Activated B cell treated with CpG ODN at 0.5 μM for 24 hours (primary cell): ENCODE data around the gene DNAJA3. TPM values are rescaled to one million over a fixed set of nuclear protein-coding genes. Genes with fewer than 3 reads are reported as not detected.

Experiments used
- ATAC-seq: fragments of 200-7000 bp; cut with Tn5 transposase; one replicate; pipeline ENCODE4 v1.10.0; 2021; ENCODE audit warnings: low read depth, mild to moderate bottlenecking, moderate library complexity
- CTCF ChIA-PET: fragments of 350-600 bp; sonication (Branson Sonifier 250); formaldehyde crosslinking; loops from one replicate; lab custom pipeline; 2021; ENCODE audit warnings: antibody characterized with exemption; lab: Charles Lee
- POLR2A ChIA-PET: fragments of 350-600 bp; sonication (Branson Sonifier 250); formaldehyde crosslinking; loops from one replicate; lab custom pipeline; 2021; ENCODE audit warnings: antibody characterized with exemption; lab: Charles Lee
- DNase-seq: peaks from one replicate; pipeline ENCODE4 v3.0.0; 2022
- H3K27ac Mint-ChIP-seq: one replicate; pipeline ENCODE4 v1.8.0; 2020; ENCODE audit warnings: mixed read lengths
- H3K27me3 Mint-ChIP-seq: one replicate; pipeline ENCODE4 v1.8.0; 2021; ENCODE audit warnings: mixed read lengths
- H3K36me3 Mint-ChIP-seq: one replicate; pipeline ENCODE4 v1.8.0; 2021; ENCODE audit warnings: low read depth, mixed read lengths
- H3K4me1 Mint-ChIP-seq: one replicate; pipeline ENCODE4 v1.8.0; 2021; ENCODE audit warnings: mixed read lengths
- H3K4me3 Mint-ChIP-seq: one replicate; pipeline ENCODE4 v1.8.0; 2020; ENCODE audit warnings: mild to moderate bottlenecking, mixed read lengths
- H3K9me3 Mint-ChIP-seq: one replicate; pipeline ENCODE4 v1.8.0; 2020; ENCODE audit warnings: mixed read lengths
- CTCF ChIP-seq: fragments of 200-600 bp; IDR thresholded peaks from one replicate; pipeline ENCODE4 v1.8.0; 2022; ENCODE audit warnings: antibody characterized with exemption, mild to moderate bottlenecking
- intact Hi-C: fragments of 100-400 bp; cut with micrococcal nuclease; formaldehyde crosslinking; loops from one replicate; pipeline ENCODE4 v1.15.1; 2024
- total RNA-seq: library from RNA; stranded (reverse); gene quantifications from 2 replicates; pipeline ENCODE4 v1.2.3, GENCODE V29; 2022

The DNAJA3 gene
- total RNA-seq, 1 donor from 2014 or later: 62.6 TPM

DNA sequence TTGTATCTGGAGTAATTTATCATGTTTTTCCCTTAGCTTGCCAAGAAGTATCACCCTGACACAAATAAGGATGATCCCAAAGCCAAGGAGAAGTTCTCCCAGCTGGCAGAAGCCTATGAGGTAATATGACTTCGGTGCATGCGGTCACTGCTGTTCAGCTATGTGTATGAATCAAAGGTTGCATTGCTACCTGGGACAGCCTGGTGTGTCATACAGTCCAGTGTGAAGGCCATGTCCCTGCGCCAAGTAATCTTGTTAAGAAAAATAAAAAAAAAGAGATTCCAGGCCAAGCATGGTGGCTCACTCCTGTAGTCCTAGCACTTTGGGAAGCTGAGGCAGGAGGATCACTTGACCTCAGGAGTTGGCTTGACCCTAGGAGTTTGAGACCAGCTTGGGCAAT is 11.7 kb downstream of the DNAJA3 start:
- Mint-ChIP-seq H3K4me3 (no peak overlapping the region), H3K27ac (no peak overlapping the region), H3K9me3 (no peaks in the 10 kb centered on the region), H3K4me1 (no peaks in the 10 kb centered on the region), H3K27me3 (no peaks in the 10 kb centered on the region), H3K36me3 (peaks cover 78% of the 10 kb centered on the region)
- ChIA-PET CTCF (no interaction called here), POLR2A (no interaction called here)
- intact Hi-C loops: no loop called here
- no peak for TF ChIP-seq CTCF
- no peak for ATAC-seq
- DNase-seq: no peak

GRCh38 chr16:4442371-4442770 is 16.7 kb downstream of the DNAJA3 start:
- CTCF ChIA-PET: no interaction called here
- ATAC-seq (no peak), DNase-seq (no peak)
- Mint-ChIP-seq H3K36me3 (peaks cover 84% of the 10 kb centered on the region), H3K4me3 (no peak overlapping the region), H3K4me1 (no peaks in the 10 kb centered on the region), H3K9me3 (no peaks in the 10 kb centered on the region), H3K27me3 (no peaks in the 10 kb centered on the region), H3K27ac (no peak overlapping the region)
- TF ChIP-seq CTCF: no peak
- POLR2A ChIA-PET: no interaction called here
- intact Hi-C loops: no loop called here

DNA sequence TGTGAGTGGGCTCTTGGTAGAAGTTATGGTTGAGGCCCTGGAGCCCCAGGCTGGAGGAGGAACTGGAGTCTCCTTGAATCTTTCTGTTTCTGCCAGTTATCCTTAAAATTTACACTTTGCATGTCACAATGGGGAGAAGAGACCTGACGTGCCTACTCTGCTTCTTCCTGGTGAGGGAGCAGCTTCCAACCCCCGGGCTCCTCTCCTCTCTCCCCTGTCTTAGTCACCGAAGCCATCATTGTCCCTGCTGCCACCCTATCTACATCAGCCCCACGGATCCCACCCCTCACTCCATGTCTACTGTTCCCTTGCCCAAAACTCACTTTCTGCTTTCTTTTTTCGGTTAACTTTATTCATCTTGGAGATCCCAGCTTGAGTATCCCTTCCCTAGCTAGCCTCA is 17.6 kb downstream of the DNAJA3 start:
- H3K36me3 Mint-ChIP-seq: peaks cover 82% of the 10 kb centered on the region
- ChIA-PET CTCF (no interaction called here), POLR2A (no interaction called here)
- H3K27me3 Mint-ChIP-seq: no peaks in the 10 kb centered on the region
- no peaks in the 10 kb centered on the region for H3K4me1 Mint-ChIP-seq
- no peak for TF ChIP-seq CTCF
- DNase-seq (no peak), ATAC-seq (no peak)
- intact Hi-C loops: no loop called here
- no peak overlapping the region for H3K4me3 Mint-ChIP-seq
- H3K27ac Mint-ChIP-seq: no peak overlapping the region
- H3K9me3 Mint-ChIP-seq: no peaks in the 10 kb centered on the region

DNA sequence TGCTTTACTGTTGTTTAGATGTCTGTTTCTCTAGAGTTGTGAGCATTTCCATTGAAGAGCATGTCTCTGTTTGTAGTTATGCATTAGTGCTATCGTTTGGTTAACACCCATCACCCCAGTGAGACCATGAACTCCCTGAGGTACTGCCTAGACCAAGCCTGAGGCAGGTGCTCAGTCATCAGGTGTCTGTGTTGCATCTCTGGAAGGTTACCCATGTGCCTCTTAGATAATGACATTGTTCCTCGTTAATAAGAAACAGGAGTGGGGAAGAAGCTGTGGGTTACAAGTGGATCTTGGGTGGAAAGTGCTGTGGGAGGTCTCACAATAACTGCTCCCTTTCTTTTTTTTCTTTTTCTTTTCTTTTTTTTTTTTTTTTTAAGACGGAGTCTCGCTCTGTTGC is 18.3 kb downstream of the DNAJA3 start:
- Mint-ChIP-seq H3K4me1 (no peaks in the 10 kb centered on the region), H3K36me3 (peaks cover 86% of the 10 kb centered on the region), H3K9me3 (no peaks in the 10 kb centered on the region), H3K27ac (no peak overlapping the region), H3K4me3 (no peak overlapping the region), H3K27me3 (no peaks in the 10 kb centered on the region)
- no peak for TF ChIP-seq CTCF
- ChIA-PET POLR2A (no interaction called here), CTCF (no interaction called here)
- intact Hi-C loops: no loop called here
- DNase-seq (no peak), ATAC-seq (no peak)

DNA sequence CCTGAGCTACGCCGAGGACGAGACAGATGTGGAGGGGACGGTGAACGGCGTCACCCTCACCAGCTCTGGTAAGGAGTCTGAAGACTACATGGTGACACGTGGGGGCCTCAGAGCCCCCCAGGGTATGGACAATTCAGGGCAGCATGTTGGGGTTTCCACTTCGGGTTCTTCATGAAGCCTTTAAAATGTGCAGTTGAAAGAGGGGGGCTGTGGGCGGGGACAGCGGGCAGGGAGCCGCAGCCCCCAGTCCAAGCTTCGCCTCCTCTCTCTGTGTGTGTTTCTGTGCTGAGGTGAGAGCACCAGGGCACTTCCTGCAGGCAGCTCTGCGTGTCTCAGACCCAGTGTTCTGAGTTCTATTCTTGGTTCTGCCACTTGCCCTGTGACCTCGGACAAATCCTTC is 24.8 kb downstream of the DNAJA3 start:
- Mint-ChIP-seq H3K9me3 (no peaks in the 10 kb centered on the region), H3K4me1 (no peaks in the 10 kb centered on the region), H3K4me3 (no peak overlapping the region), H3K36me3 (peaks cover 77% of the 10 kb centered on the region), H3K27ac (no peak overlapping the region), H3K27me3 (no peaks in the 10 kb centered on the region)
- DNase-seq: no peak
- intact Hi-C loops: no loop called here
- ChIA-PET POLR2A (no interaction called here), CTCF (no interaction called here)
- ATAC-seq: no peak
- TF ChIP-seq CTCF: no peak
